Measurements from ENCODE around the gene TEF.
A peak's percentile ranks its signal among the peaks of the same experiment; 100 is the strongest.

TEF gene

DNA sequence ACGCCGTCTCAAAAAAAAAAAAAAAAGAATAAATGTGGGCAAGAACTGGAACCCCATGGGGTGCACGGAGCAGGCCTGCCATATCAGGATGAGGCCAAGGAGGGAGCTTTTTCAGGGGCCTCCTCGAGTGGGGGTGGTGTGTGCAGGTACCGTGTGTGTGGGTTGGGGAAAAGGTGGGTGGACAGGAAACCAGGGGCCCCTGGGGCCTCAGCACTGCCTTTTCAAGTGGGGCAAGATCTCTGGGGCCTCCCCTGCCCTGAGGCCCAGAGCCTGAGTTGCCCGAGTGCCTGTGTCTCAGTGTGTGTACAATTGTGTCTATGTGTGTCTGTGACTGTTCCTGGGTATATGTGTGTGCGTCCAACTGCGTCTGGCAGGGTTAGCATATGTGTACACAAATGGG, 23.8 kb downstream of the TEF start:
- Histone ChIP-seq H3K36me3 (ENCODE audit: insufficient read depth, low read length) (no peaks in the 10 kb centered on the region), H3K79me2 (ENCODE audit: insufficient read depth, low read length) (no peaks in the 10 kb centered on the region), H3K4me3 (ENCODE audit: low read depth, low read length, poor library complexity, severe bottlenecking) (no peak overlapping the region), H2AFZ (ENCODE audit: low read length) (no peak overlapping the region; the same call in 1 of the 2 replicates), H3K9me3 (ENCODE audit: low read length) (no peaks in the 10 kb centered on the region), H3K4me1 (ENCODE audit: insufficient read depth, low read length, severe bottlenecking) (peaks cover 13% of the 10 kb centered on the region), H3K27ac (ENCODE audit: low read depth, low read length, poor library complexity, severe bottlenecking) (no peak overlapping the region), H3K9me2 (ENCODE audit: low read depth, low read length) (no peaks in the 10 kb centered on the region), H3K9ac (ENCODE audit: low read length) (no peak overlapping the region), H3K4me2 (ENCODE audit: low read length) (no peak overlapping the region), H3K27me3 (ENCODE audit: insufficient read depth, low read length) (no peaks in the 10 kb centered on the region), H4K20me1 (ENCODE audit: insufficient read depth, low read length) (no peaks in the 10 kb centered on the region), H3F3A (ENCODE audit: insufficient read depth, low read length) (no peaks in the 10 kb centered on the region)
- TF ChIP-seq, protein P1, sequence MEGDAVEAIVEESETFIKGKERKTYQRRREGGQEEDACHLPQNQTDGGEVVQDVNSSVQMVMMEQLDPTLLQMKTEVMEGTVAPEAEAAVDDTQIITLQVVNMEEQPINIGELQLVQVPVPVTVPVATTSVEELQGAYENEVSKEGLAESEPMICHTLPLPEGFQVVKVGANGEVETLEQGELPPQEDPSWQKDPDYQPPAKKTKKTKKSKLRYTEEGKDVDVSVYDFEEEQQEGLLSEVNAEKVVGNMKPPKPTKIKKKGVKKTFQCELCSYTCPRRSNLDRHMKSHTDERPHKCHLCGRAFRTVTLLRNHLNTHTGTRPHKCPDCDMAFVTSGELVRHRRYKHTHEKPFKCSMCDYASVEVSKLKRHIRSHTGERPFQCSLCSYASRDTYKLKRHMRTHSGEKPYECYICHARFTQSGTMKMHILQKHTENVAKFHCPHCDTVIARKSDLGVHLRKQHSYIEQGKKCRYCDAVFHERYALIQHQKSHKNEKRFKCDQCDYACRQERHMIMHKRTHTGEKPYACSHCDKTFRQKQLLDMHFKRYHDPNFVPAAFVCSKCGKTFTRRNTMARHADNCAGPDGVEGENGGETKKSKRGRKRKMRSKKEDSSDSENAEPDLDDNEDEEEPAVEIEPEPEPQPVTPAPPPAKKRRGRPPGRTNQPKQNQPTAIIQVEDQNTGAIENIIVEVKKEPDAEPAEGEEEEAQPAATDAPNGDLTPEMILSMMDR (IDR thresholded peaks at IDR 0.05; ENCODE audit: low read length): no peak
- TF ChIP-seq EZH2 (IDR thresholded peaks at IDR 0.05; ENCODE audit: borderline replicate concordance, low read length): no peak

DNA sequence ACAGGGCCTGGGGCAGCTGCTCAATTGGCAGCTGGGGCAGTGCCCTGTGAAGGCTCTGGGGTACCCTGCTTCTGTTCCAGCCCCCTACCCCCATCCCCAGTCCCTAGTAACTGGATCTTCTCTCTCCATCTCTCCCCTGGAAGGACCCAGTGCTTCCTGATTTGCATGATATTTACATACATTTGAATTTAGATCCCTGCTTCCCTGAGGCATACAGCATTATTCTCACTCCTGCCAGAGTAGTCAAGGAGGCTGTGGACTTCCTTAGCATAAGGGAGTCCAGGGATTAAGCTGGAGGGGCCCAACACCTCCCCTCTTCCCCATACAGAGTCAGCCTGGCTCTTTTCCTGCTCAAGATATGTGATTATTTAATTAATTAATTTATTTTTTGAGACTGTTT, 24.7 kb downstream of the TEF start:
- H3K27ac ChIP-seq (ENCODE audit: low read depth, low read length, poor library complexity, severe bottlenecking): no peak overlapping the region
- H3K9ac ChIP-seq (ENCODE audit: low read length): no peak overlapping the region
- no peaks in the 10 kb centered on the region for H3K27me3 ChIP-seq (ENCODE audit: insufficient read depth, low read length)
- H3K36me3 ChIP-seq (ENCODE audit: insufficient read depth, low read length): no peaks in the 10 kb centered on the region
- H3K4me2 ChIP-seq (ENCODE audit: low read length): no peak overlapping the region
- H3F3A ChIP-seq (ENCODE audit: insufficient read depth, low read length): no peaks in the 10 kb centered on the region
- no peaks in the 10 kb centered on the region for H4K20me1 ChIP-seq (ENCODE audit: insufficient read depth, low read length)
- no peak overlapping the region for H3K4me3 ChIP-seq (ENCODE audit: low read depth, low read length, poor library complexity, severe bottlenecking)
- H3K4me1 ChIP-seq (ENCODE audit: insufficient read depth, low read length, severe bottlenecking): peaks cover 17% of the 10 kb centered on the region
- no peak overlapping the region for H2AFZ ChIP-seq (ENCODE audit: low read length)
- no peaks in the 10 kb centered on the region for H3K9me2 ChIP-seq (ENCODE audit: low read depth, low read length)
- H3K9me3 ChIP-seq (ENCODE audit: low read length): no peaks in the 10 kb centered on the region
- TF ChIP-seq, protein P1 (IDR thresholded peaks at IDR 0.05; ENCODE audit: low read length): no peak
- TF ChIP-seq EZH2 (IDR thresholded peaks at IDR 0.05; ENCODE audit: borderline replicate concordance, low read length): no peak
- H3K79me2 ChIP-seq (ENCODE audit: insufficient read depth, low read length): no peaks in the 10 kb centered on the region

DNA sequence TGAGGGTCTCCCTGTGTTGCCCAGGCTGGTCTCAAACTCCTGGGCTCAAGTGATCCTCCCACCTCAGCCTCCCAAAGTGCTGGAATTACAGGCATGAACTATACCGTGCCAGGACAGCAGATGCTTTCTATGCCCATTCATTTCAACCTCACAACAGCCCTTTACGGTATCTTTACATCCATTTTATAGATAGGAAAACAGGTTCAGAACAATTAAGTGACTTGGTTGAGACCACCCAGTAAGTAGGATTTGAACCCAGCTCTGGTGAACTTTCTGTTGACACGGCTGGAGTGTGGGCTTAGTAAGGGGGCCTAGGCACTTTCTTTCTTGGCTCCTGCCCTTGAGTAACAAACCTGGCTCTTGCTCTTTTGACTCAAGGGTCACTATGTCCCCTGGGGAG, 25.7 kb downstream of the TEF start:
- Histone ChIP-seq H3F3A (ENCODE audit: insufficient read depth, low read length) (no peaks in the 10 kb centered on the region), H3K4me3 (ENCODE audit: low read depth, low read length, poor library complexity, severe bottlenecking) (no peak overlapping the region), H3K9ac (ENCODE audit: low read length) (no peak overlapping the region)

More for the DNA sequence above, 25.7 kb downstream of the TEF start:
- no peak overlapping the region for H3K4me2 ChIP-seq (ENCODE audit: low read length)
- TF ChIP-seq, protein P1 (IDR thresholded peaks at IDR 0.05; ENCODE audit: low read length): no peak
- TF ChIP-seq EZH2 (IDR thresholded peaks at IDR 0.05; ENCODE audit: borderline replicate concordance, low read length): no peak
- H3K27ac ChIP-seq (ENCODE audit: low read depth, low read length, poor library complexity, severe bottlenecking): peak overlapping the region; percentile 30
- H4K20me1 ChIP-seq (ENCODE audit: insufficient read depth, low read length): no peaks in the 10 kb centered on the region
- H3K9me2 ChIP-seq (ENCODE audit: low read depth, low read length): no peaks in the 10 kb centered on the region
- no peak overlapping the region for H2AFZ ChIP-seq (ENCODE audit: low read length)
- H3K9me3 ChIP-seq (ENCODE audit: low read length): no peaks in the 10 kb centered on the region
- H3K27me3 ChIP-seq (ENCODE audit: insufficient read depth, low read length): no peaks in the 10 kb centered on the region
- peaks cover 27% of the 10 kb centered on the region for H3K4me1 ChIP-seq (ENCODE audit: insufficient read depth, low read length, severe bottlenecking)
- H3K36me3 ChIP-seq (ENCODE audit: insufficient read depth, low read length): no peaks in the 10 kb centered on the region
- H3K79me2 ChIP-seq (ENCODE audit: insufficient read depth, low read length): no peaks in the 10 kb centered on the region
